Choroid plexus epithelial cell (primary cell): Measurements from ENCODE around the gene UPK3BL1.
"Not testable (repeated sequence)": the region's sequence is repeated elsewhere in the genome, so short reads cannot be mapped to it uniquely, and the experiment has no call there.

Source experiments
- DNase-seq: peaks from one replicate; pipeline ENCODE4 v3.0.0-alpha.2; 2010; ENCODE audit warnings: low read depth
- H3K4me3 ChIP-seq: 2 replicates; pipeline ENCODE4 v1.5.1; 2011; ENCODE audit warnings: low read depth, mild to moderate bottlenecking, control low read depth, low read length, moderate library complexity

The UPK3BL1 gene

GRCh38 chr7:102642691-102643090 is at the start of gene UPK3BL1:
TSS of gene UPK3BL1 (minus strand) at chr7:102642791. CDS start at chr7:102642741, 50 bp downstream.
- DNase-seq, H3K4me3 ChIP-seq: not testable (repeated sequence)

GRCh38 chr7:102690602-102691001 is 48.0 kb upstream of the UPK3BL1 start:
- not testable (repeated sequence) for H3K4me3 ChIP-seq, DNase-seq

- DNase-seq, H3K4me3 ChIP-seq: not testable (repeated sequence)
Observed at GRCh38 chr7:102689436-102690282, 47.1 kb upstream of the UPK3BL1 start.

- not testable (repeated sequence) for H3K4me3 ChIP-seq, DNase-seq
Observed at GRCh38 chr7:102688299-102689036, 45.9 kb upstream of the UPK3BL1 start.

GRCh38 chr7:102682560-102682959 is 40.0 kb upstream of the UPK3BL1 start:
- not testable (repeated sequence) for H3K4me3 ChIP-seq, DNase-seq

GRCh38 chr7:102680780-102681179 is 38.2 kb upstream of the UPK3BL1 start:
- not testable (repeated sequence) for H3K4me3 ChIP-seq

GRCh38 chr7:102675545-102675944 is 33.0 kb upstream of the UPK3BL1 start:
- not testable (repeated sequence) for DNase-seq, H3K4me3 ChIP-seq

More at GRCh38 chr7:102680780-102681179, 38.2 kb upstream of the UPK3BL1 start:
- not testable (repeated sequence) for DNase-seq

GRCh38 chr7:102673447-102674067 is 31.0 kb upstream of the UPK3BL1 start:
- H3K4me3 ChIP-seq, DNase-seq: not testable (repeated sequence)

GRCh38 chr7:102671956-102672307 is 29.3 kb upstream of the UPK3BL1 start:
- DNase-seq, H3K4me3 ChIP-seq: not testable (repeated sequence)

- not testable (repeated sequence) for H3K4me3 ChIP-seq, DNase-seq
Observed at GRCh38 chr7:102671166-102671955, 28.8 kb upstream of the UPK3BL1 start, which contains the start of gene POLR2J2. TSS of gene POLR2J2 (minus strand) at chr7:102671663. CDS start at chr7:102671601, 62 bp downstream.

- not testable (repeated sequence) for DNase-seq, H3K4me3 ChIP-seq
Observed at GRCh38 chr7:102667523-102667922, 24.9 kb upstream of the UPK3BL1 start.

- not testable (repeated sequence) for DNase-seq
Observed at GRCh38 chr7:102666850-102667249, 24.3 kb upstream of the UPK3BL1 start.

GRCh38 chr7:102664765-102665164 is 22.2 kb upstream of the UPK3BL1 start:
- H3K4me3 ChIP-seq, DNase-seq: not testable (repeated sequence)

More at GRCh38 chr7:102666850-102667249, 24.3 kb upstream of the UPK3BL1 start:
- not testable (repeated sequence) for H3K4me3 ChIP-seq

- not testable (repeated sequence) for DNase-seq, H3K4me3 ChIP-seq
Observed at GRCh38 chr7:102649924-102650323, 7.3 kb upstream of the UPK3BL1 start, which contains the start of gene SPDYE2B. TSS of gene SPDYE2B (plus strand) at chr7:102650319. CDS start at chr7:102652349, 2,030 bp downstream.

GRCh38 chr7:102647813-102648212 is 5.2 kb upstream of the UPK3BL1 start:
- DNase-seq, H3K4me3 ChIP-seq: not testable (repeated sequence)

- not testable (repeated sequence) for H3K4me3 ChIP-seq, DNase-seq
Observed at GRCh38 chr7:102643404-102643803, 813 bp upstream of the UPK3BL1 start.

GRCh38 chr7:102638848-102639247 is 3.7 kb downstream of the UPK3BL1 start:
- H3K4me3 ChIP-seq, result not testable (repeated sequence)

GRCh38 chr7:102636956-102637355 is 5.6 kb downstream of the UPK3BL1 start:
- H3K4me3 ChIP-seq, result not testable (repeated sequence)

More at GRCh38 chr7:102638848-102639247, 3.7 kb downstream of the UPK3BL1 start:
- not testable (repeated sequence) for DNase-seq

More at GRCh38 chr7:102636956-102637355, 5.6 kb downstream of the UPK3BL1 start:
- not testable (repeated sequence) for DNase-seq
